Measurements from ENCODE around the gene PIAS1.

Gene PIAS1

DNA sequence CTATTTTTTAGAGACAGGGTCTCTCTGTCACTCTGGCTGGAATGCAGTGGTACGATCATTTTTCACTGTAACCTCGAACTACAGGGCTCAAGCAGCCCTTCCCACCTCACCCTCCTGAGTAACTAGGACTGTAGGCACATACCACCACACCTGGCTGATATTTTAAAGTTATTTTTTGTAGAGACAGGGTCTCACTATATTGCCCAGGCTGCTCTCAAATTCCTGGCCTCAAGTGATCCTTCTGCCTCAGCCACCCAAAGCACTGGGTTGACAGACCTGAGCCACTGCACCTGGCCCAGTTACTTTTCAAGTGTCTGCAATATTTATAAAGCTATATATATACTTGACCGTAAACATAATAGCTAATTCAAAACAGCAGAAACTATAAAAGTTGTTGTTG, 75.0 kb downstream of the PIAS1 start:
- in situ Hi-C loops (cut with MboI; ENCODE audit: low sequenced_read_pairs): no loop called here
- Histone ChIP-seq H3K9me3 (no peaks in the 10 kb centered on the region), H3K36me3 (replicated peaks) (no peaks in the 10 kb centered on the region), H3K4me1 (no peaks in the 10 kb centered on the region; the same call in 1 of the 2 replicates), H3K4me3 (no peak overlapping the region), H3K27me3 (ENCODE audit: low read depth) (no peaks in the 10 kb centered on the region)
- no peak for DNase-seq (ENCODE audit: low spot score in 2 of 2)

- DNase-seq (ENCODE audit: low spot score in 2 of 2): no peak
- no peaks in the 10 kb centered on the region for H3K27me3 ChIP-seq (ENCODE audit: low read depth)
- H3K36me3 ChIP-seq (replicated peaks): no peaks in the 10 kb centered on the region
- H3K4me3 ChIP-seq: no peak overlapping the region
- no peaks in the 10 kb centered on the region for H3K9me3 ChIP-seq
- H3K4me1 ChIP-seq: no peaks in the 10 kb centered on the region; the same call in 1 of the 2 replicates
- in situ Hi-C loops (cut with MboI; ENCODE audit: low sequenced_read_pairs): no loop called here
These were observed 76.7 kb downstream of the PIAS1 start for GRCh38 chr15:68130851-68131250.

DNA sequence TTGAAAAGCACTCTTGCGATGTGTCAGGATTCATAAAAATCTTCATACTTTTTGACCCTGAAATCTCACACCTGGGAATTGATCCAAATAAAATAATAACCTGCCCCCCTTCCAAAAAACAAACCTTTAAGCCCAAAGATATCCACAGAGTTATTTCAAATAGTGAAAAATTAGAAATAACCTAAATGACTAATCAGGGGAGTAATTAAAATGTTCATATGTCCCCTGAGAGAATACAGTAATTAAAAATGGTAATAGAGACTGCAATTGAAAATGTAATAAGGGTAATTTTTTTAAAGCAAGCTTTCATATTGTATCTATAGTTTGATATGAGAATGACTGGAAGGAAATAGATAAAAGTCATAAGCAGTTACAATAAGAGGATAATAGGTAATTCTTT, 83.0 kb downstream of the PIAS1 start:
- H3K4me1 ChIP-seq: no peaks in the 10 kb centered on the region
- in situ Hi-C loops (cut with MboI; ENCODE audit: low sequenced_read_pairs): no loop called here
- no peak for DNase-seq (ENCODE audit: low spot score in 2 of 2)
- no peaks in the 10 kb centered on the region; the same call in 1 of the 2 replicates for H3K36me3 ChIP-seq (replicated peaks)
- H3K27me3 ChIP-seq (ENCODE audit: low read depth): no peaks in the 10 kb centered on the region
- no peak overlapping the region for H3K4me3 ChIP-seq
- H3K9me3 ChIP-seq: no peaks in the 10 kb centered on the region

GRCh38 chr15:68143129-68143528, 89.0 kb downstream of the PIAS1 start:
- H3K4me1 ChIP-seq: peaks cover 12% of the 10 kb centered on the region
- in situ Hi-C loops (cut with MboI; ENCODE audit: low sequenced_read_pairs): no loop called here
- no peaks in the 10 kb centered on the region for H3K9me3 ChIP-seq
- no peaks in the 10 kb centered on the region for H3K27me3 ChIP-seq (ENCODE audit: low read depth)
- no peak for DNase-seq (ENCODE audit: low spot score in 2 of 2)
- peaks cover 15% of the 10 kb centered on the region for H3K36me3 ChIP-seq (replicated peaks)
- no peak overlapping the region for H3K4me3 ChIP-seq

GRCh38 chr15:68143785-68144184, 89.7 kb downstream of the PIAS1 start:
- Histone ChIP-seq H3K27me3 (ENCODE audit: low read depth) (no peaks in the 10 kb centered on the region), H3K36me3 (replicated peaks) (peaks cover 15% of the 10 kb centered on the region), H3K4me1 (peaks cover 12% of the 10 kb centered on the region), H3K4me3 (no peak overlapping the region), H3K9me3 (no peaks in the 10 kb centered on the region)
- no peak for DNase-seq (ENCODE audit: low spot score in 2 of 2)
- in situ Hi-C loops (cut with MboI; ENCODE audit: low sequenced_read_pairs): no loop called here

DNA sequence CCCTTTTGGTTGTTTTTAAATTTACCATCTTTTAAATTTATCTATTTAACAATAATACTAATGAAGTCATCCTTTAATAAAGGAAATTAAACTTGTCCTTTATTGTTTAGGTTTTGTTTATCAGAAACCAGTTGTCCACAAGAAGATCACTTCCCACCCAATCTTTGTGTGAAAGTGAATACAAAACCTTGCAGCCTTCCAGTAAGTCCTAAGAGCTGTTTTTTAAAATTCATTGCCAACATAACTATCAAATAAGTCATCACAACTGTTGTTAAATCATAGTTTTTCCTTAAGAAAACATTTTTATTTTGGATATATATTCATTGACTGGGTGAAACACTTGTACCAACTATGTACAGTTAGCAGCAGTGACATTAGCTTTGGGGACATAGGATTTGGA, 91.6 kb downstream of the PIAS1 start:
- in situ Hi-C loops (cut with MboI; ENCODE audit: low sequenced_read_pairs): no loop called here
- DNase-seq (ENCODE audit: low spot score in 2 of 2): no peak
- peaks cover 12% of the 10 kb centered on the region for H3K4me1 ChIP-seq
- no peak overlapping the region for H3K4me3 ChIP-seq
- peaks cover 15% of the 10 kb centered on the region for H3K36me3 ChIP-seq (replicated peaks)
- no peaks in the 10 kb centered on the region for H3K27me3 ChIP-seq (ENCODE audit: low read depth)
- H3K9me3 ChIP-seq: no peaks in the 10 kb centered on the region

GRCh38 chr15:68148039-68148438, 93.9 kb downstream of the PIAS1 start:
- Histone ChIP-seq H3K4me3 (no peak overlapping the region), H3K9me3 (no peaks in the 10 kb centered on the region), H3K27me3 (ENCODE audit: low read depth) (no peaks in the 10 kb centered on the region), H3K36me3 (replicated peaks) (peaks cover 14% of the 10 kb centered on the region), H3K4me1 (peaks cover 12% of the 10 kb centered on the region)
- DNase-seq (ENCODE audit: low spot score in 2 of 2): no peak
- in situ Hi-C loops (cut with MboI; ENCODE audit: low sequenced_read_pairs): no loop called here

GRCh38 chr15:68149059-68149458, 94.9 kb downstream of the PIAS1 start:
- in situ Hi-C loops (cut with MboI; ENCODE audit: low sequenced_read_pairs): no loop called here
- Histone ChIP-seq H3K4me3 (no peak overlapping the region), H3K4me1 (peaks cover 12% of the 10 kb centered on the region), H3K27me3 (ENCODE audit: low read depth) (no peaks in the 10 kb centered on the region), H3K9me3 (no peaks in the 10 kb centered on the region), H3K36me3 (replicated peaks) (peaks cover 12% of the 10 kb centered on the region)
- DNase-seq (ENCODE audit: low spot score in 2 of 2): no peak

DNA sequence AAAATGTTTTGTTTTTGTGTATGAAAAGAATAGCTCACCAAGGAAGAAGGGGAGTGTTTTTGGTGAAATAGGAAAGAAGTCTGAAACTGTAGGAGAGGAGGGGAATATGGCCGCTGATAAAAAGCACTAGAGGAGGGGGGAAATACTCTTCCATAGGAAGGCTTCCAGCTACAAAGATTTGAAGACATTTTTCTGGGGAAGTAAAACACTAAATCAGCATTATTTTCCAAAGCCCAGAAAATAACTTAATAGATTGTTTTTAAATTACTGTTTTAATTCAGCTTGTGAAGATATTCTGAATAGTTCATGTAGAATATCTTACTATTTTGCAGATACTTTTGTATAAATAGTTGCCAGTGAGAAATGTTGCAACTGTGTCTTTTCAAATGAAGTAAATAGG, 96.1 kb downstream of the PIAS1 start:
- H3K4me3 ChIP-seq: no peak overlapping the region
- peaks cover 12% of the 10 kb centered on the region for H3K36me3 ChIP-seq (replicated peaks)
- in situ Hi-C loops (cut with MboI; ENCODE audit: low sequenced_read_pairs): no loop called here
- no peaks in the 10 kb centered on the region for H3K27me3 ChIP-seq (ENCODE audit: low read depth)
- DNase-seq (ENCODE audit: low spot score in 2 of 2): no peak
- peaks cover 12% of the 10 kb centered on the region for H3K4me1 ChIP-seq
- no peaks in the 10 kb centered on the region for H3K9me3 ChIP-seq

- Histone ChIP-seq H3K4me3 (no peak overlapping the region), H3K36me3 (replicated peaks) (peaks cover 14% of the 10 kb centered on the region), H3K4me1 (peaks cover 8% of the 10 kb centered on the region), H3K9me3 (no peaks in the 10 kb centered on the region), H3K27me3 (ENCODE audit: low read depth) (no peaks in the 10 kb centered on the region)
- DNase-seq (ENCODE audit: low spot score in 2 of 2): no peak
- in situ Hi-C loops (cut with MboI; ENCODE audit: low sequenced_read_pairs): no loop called here
These were observed 97.2 kb downstream of the PIAS1 start for GRCh38 chr15:68151277-68151676.

DNA sequence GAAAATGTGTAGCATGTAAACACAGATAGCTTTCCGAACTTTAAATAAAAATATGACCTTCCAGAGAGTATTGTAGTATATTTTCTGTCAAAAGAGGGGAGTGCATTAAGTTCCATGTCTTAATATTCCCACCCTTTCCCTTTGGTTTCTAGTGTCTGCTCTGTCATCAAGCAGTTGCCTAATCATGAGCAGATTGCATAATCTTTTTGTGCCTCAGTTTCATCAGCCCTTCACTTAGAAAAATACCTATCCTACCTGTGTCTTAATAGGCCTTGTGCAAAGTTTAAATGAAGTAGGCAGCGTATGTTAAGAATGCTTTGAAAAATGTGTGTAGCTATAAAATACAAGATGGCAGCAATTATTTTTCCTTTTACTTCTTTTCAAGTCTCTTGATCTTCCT, 98.2 kb downstream of the PIAS1 start:
- in situ Hi-C loops (cut with MboI; ENCODE audit: low sequenced_read_pairs): no loop called here
- Histone ChIP-seq H3K9me3 (no peaks in the 10 kb centered on the region), H3K4me3 (no peak overlapping the region), H3K4me1 (peaks cover 7% of the 10 kb centered on the region), H3K36me3 (replicated peaks) (peaks cover 14% of the 10 kb centered on the region), H3K27me3 (ENCODE audit: low read depth) (no peaks in the 10 kb centered on the region)
- DNase-seq (ENCODE audit: low spot score in 2 of 2): no peak

DNA sequence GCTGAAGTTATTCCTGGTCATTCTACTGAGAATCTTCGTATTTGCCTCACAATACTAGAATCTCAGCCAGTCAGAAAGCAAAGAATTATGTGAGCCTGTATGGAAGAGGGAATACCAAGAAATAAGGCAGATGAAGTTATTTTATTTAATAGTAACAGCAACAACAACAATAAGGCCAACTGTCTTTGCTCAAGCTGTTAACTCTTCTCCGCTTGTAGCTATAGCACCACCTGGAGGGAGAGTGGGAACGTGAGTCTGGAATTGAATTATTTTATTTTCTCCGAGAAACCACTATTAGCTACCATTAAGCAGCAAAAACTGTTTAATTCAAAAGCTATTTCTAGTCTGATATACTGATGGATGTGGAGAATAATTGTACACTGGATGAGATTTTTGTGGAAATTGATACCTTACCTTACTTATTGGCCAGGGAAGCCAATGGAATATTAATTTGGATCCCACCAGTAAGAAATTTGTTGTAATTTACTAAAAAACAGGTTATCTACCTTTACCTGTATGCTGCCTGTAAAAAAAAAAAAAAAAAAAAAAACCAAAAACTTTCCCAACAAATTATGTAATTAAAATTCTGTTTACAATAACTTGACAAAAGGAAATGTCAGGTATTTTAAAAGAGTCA, 100.9 kb downstream of the PIAS1 start:
- no peaks in the 10 kb centered on the region for H3K27me3 ChIP-seq (ENCODE audit: low read depth)
- peak; percentile 74 to 88 for DNase-seq (ENCODE audit: low spot score in 2 of 2)
- H3K9me3 ChIP-seq: no peaks in the 10 kb centered on the region
- peaks cover 20% of the 10 kb centered on the region for H3K4me1 ChIP-seq
- in situ Hi-C loops (cut with MboI; ENCODE audit: low sequenced_read_pairs): no loop called here
- H3K36me3 ChIP-seq (replicated peaks): peaks cover 25% of the 10 kb centered on the region
- H3K4me3 ChIP-seq: no peak overlapping the region

DNA sequence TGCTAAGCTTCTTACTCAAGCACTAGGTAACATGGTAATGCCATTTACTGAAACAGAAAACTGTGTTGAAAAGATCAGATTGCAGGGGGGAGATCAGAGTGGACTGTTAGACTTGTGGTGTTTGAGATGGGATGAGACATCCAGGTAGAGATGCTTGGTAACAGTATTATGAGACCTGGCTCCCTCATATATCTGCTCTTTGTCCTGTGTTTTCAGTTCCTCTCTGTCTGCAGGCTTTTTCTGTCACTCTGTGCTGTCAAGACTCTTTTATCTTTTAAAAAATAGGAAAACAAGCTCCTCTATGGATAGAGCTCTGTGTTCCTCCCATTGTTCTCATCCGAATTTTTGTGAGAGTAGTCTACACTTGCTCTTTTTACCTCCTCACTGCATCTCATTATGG, 103.0 kb downstream of the PIAS1 start:
- H3K36me3 ChIP-seq (replicated peaks): peaks cover 29% of the 10 kb centered on the region
- in situ Hi-C loops (cut with MboI; ENCODE audit: low sequenced_read_pairs): no loop called here
- H3K4me1 ChIP-seq: peaks cover 20% of the 10 kb centered on the region
- no peak for DNase-seq (ENCODE audit: low spot score in 2 of 2)
- H3K9me3 ChIP-seq: no peaks in the 10 kb centered on the region
- no peaks in the 10 kb centered on the region for H3K27me3 ChIP-seq (ENCODE audit: low read depth)
- no peak overlapping the region for H3K4me3 ChIP-seq

GRCh38 chr15:68158046-68158628, 104.0 kb downstream of the PIAS1 start:
- Histone ChIP-seq H3K36me3 (replicated peaks) (peaks cover 29% of the 10 kb centered on the region), H3K9me3 (no peaks in the 10 kb centered on the region), H3K27me3 (ENCODE audit: low read depth) (no peaks in the 10 kb centered on the region), H3K4me1 (peaks cover 20% of the 10 kb centered on the region), H3K4me3 (no peak overlapping the region)
- in situ Hi-C loops (cut with MboI; ENCODE audit: low sequenced_read_pairs): no loop called here
- peak; percentile 50 to 78 for DNase-seq (ENCODE audit: low spot score in 2 of 2)

- Histone ChIP-seq H3K36me3 (replicated peaks) (peaks cover 22% of the 10 kb centered on the region), H3K27me3 (ENCODE audit: low read depth) (no peaks in the 10 kb centered on the region), H3K4me1 (peaks cover 5% of the 10 kb centered on the region), H3K9me3 (no peaks in the 10 kb centered on the region), H3K4me3 (no peak overlapping the region)
- in situ Hi-C loops (cut with MboI; ENCODE audit: low sequenced_read_pairs): loop anchor here (5.0 kb wide), 1 partner anchor 301 kb away; no protein-coding TSS in a partner anchor
- DNase-seq (ENCODE audit: low spot score in 2 of 2): no peak
These were observed 109.1 kb downstream of the PIAS1 start for GRCh38 chr15:68163191-68163590.
